GM13977 (cell line): ENCODE measurements around the gene GPX6.
"Not testable (repeated sequence)": the region's sequence is repeated elsewhere in the genome, so short reads cannot be mapped to it uniquely, and the experiment has no call there.

Source experiments
- DNase-seq: peaks from one replicate; pipeline ENCODE4 v3.0.0; 2012; ENCODE audit warnings: low spot score
- CTCF ChIP-seq: IDR thresholded peaks from 2 replicates; pipeline ENCODE4 v1.5.1; 2012; ENCODE audit warnings: mild to moderate bottlenecking, control low read depth; ENCODE audit not compliant: insufficient read depth; ENCODE audit errors: extremely low read depth, missing control alignments
- in situ Hi-C: fragments of 300-500 bp; cut with MboI; formaldehyde crosslinking; loops from one replicate; pipeline ENCODE4 v1.12.0; 2022; ENCODE audit warnings: low sequenced_read_pairs, low pct_unique_long_range_greater_than_20kb, mixed read lengths, inconsistent platforms; ENCODE audit not compliant: unreplicated experiment

Gene GPX6

GRCh38 chr6:28505733-28506132 is 9.9 kb downstream of the GPX6 start:
- in situ Hi-C loops: no loop called here
- no peak for DNase-seq
- no peak for TF ChIP-seq CTCF

- DNase-seq, in situ Hi-C loops: not testable (repeated sequence)
These were observed 12.8 kb downstream of the GPX6 start for GRCh38 chr6:28502709-28503305.

GRCh38 chr6:28502136-28502535 is 13.5 kb downstream of the GPX6 start:
- DNase-seq, in situ Hi-C loops: not testable (repeated sequence)

GRCh38 chr6:28501259-28501658 is 14.3 kb downstream of the GPX6 start:
- in situ Hi-C loops: no loop called here
- no peak for TF ChIP-seq CTCF
- no peak for DNase-seq

- no peak for TF ChIP-seq CTCF
- no peak for DNase-seq
- in situ Hi-C loops: no loop called here
These were observed 17.7 kb downstream of the GPX6 start for GRCh38 chr6:28497893-28498292.

GRCh38 chr6:28497306-28497705 is 18.3 kb downstream of the GPX6 start:
- in situ Hi-C loops: no loop called here
- no peak for TF ChIP-seq CTCF
- DNase-seq: no peak

GRCh38 chr6:28496099-28496779 is 19.4 kb downstream of the GPX6 start:
- in situ Hi-C loops: no loop called here
- DNase-seq: no peak
- TF ChIP-seq CTCF: peak; percentile 36

- in situ Hi-C loops: no loop called here
- no peak for TF ChIP-seq CTCF
- DNase-seq: no peak
These were observed 23.6 kb downstream of the GPX6 start for GRCh38 chr6:28491984-28492317.
